ENCODE results near the gene CNTN5. TPM values are rescaled to one million over a fixed set of nuclear protein-coding genes. Genes with fewer than 3 reads are reported as not detected.

The CNTN5 gene
- total and polyA plus RNA-seq, 2 donors = 0.07 to 0.14 TPM

DNA sequence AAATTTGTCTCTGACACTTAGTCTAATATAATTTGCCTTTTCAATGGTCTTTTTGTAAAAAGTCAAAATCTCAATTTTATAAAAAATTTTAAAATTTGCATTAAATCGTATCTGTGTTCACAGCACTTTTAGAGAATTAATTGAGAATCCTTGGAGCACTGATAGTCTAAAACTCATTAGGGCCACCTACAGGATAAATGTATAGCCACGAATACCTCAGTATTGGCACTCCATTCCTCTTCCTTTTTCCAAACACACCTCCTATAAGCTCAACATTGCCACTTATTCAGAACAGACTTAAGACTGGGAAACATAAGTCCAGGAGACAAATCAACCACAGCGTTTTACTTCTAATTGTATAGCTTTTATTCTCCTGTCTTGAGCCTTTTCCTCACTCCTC, 890.4 kb downstream of the CNTN5 start:
- Histone ChIP-seq H3K9me3 (ENCODE audit: control insufficient read depth in 2 of 2, insufficient read depth in 1 of 2, low read length in 1 of 2) (no peaks in the 10 kb centered on the region), H3K4me1 (ENCODE audit: control insufficient read depth in 2 of 2, insufficient read depth in 2 of 2, low read length in 2 of 2) (no peaks in the 10 kb centered on the region), H3K4me3 (ENCODE audit: low read length in 2 of 2) (no peak overlapping the region), H3K27ac (ENCODE audit: low read depth in 1 of 2, low read length in 1 of 2) (no peak overlapping the region), H3K36me3 (ENCODE audit: control insufficient read depth in 2 of 2, insufficient read depth in 2 of 2, low read length in 1 of 2) (no peaks in the 10 kb centered on the region), H3K27me3 (ENCODE audit: control insufficient read depth in 2 of 2, insufficient read depth in 1 of 2, low read length in 1 of 2) (no peaks in the 10 kb centered on the region)
- WGBS = 41% methylated on average over 3 of the region's 3 CpGs
- DNase-seq (ENCODE audit: low read depth in 6 of 9, low spot score in 9 of 9) = no peak

- no peaks in the 10 kb centered on the region for H3K9me3 ChIP-seq (ENCODE audit: control insufficient read depth in 2 of 2, insufficient read depth in 1 of 2, low read length in 1 of 2)
- H3K27ac ChIP-seq (ENCODE audit: low read depth in 1 of 2, low read length in 1 of 2) = no peak overlapping the region
- DNase-seq (ENCODE audit: low read depth in 6 of 9, low spot score in 9 of 9) = no peak
- no peaks in the 10 kb centered on the region for H3K4me1 ChIP-seq (ENCODE audit: control insufficient read depth in 2 of 2, insufficient read depth in 2 of 2, low read length in 2 of 2)
- H3K4me3 ChIP-seq (ENCODE audit: low read length in 2 of 2) = no peak overlapping the region
- no peaks in the 10 kb centered on the region for H3K27me3 ChIP-seq (ENCODE audit: control insufficient read depth in 2 of 2, insufficient read depth in 1 of 2, low read length in 1 of 2)
- H3K36me3 ChIP-seq (ENCODE audit: control insufficient read depth in 2 of 2, insufficient read depth in 2 of 2, low read length in 1 of 2) = no peaks in the 10 kb centered on the region
- WGBS = 89% methylated on average over 4 of the region's 4 CpGs
Measured at GRCh38 chr11:99916078-99916477, 895.3 kb downstream of the CNTN5 start.

GRCh38 chr11:99918761-99919160, 898.0 kb downstream of the CNTN5 start:
- DNase-seq (ENCODE audit: low read depth in 6 of 9, low spot score in 9 of 9) = no peak
- Histone ChIP-seq H3K4me3 (ENCODE audit: low read length in 2 of 2) (no peak overlapping the region), H3K36me3 (ENCODE audit: control insufficient read depth in 2 of 2, insufficient read depth in 2 of 2, low read length in 1 of 2) (no peaks in the 10 kb centered on the region), H3K27ac (ENCODE audit: low read depth in 1 of 2, low read length in 1 of 2) (no peak overlapping the region), H3K9me3 (ENCODE audit: control insufficient read depth in 2 of 2, insufficient read depth in 1 of 2, low read length in 1 of 2) (no peaks in the 10 kb centered on the region), H3K27me3 (ENCODE audit: control insufficient read depth in 2 of 2, insufficient read depth in 1 of 2, low read length in 1 of 2) (no peaks in the 10 kb centered on the region), H3K4me1 (ENCODE audit: control insufficient read depth in 2 of 2, insufficient read depth in 2 of 2, low read length in 2 of 2) (no peaks in the 10 kb centered on the region)
- 95% methylated on average over 3 of the region's 3 CpGs for WGBS

- WGBS = 96% methylated on average over 3 of the region's 3 CpGs
- Histone ChIP-seq H3K4me3 (ENCODE audit: low read length in 2 of 2) (no peak overlapping the region), H3K27ac (ENCODE audit: low read depth in 1 of 2, low read length in 1 of 2) (no peak overlapping the region), H3K4me1 (ENCODE audit: control insufficient read depth in 2 of 2, insufficient read depth in 2 of 2, low read length in 2 of 2) (no peaks in the 10 kb centered on the region), H3K9me3 (ENCODE audit: control insufficient read depth in 2 of 2, insufficient read depth in 1 of 2, low read length in 1 of 2) (no peaks in the 10 kb centered on the region), H3K36me3 (ENCODE audit: control insufficient read depth in 2 of 2, insufficient read depth in 2 of 2, low read length in 1 of 2) (no peaks in the 10 kb centered on the region), H3K27me3 (ENCODE audit: control insufficient read depth in 2 of 2, insufficient read depth in 1 of 2, low read length in 1 of 2) (no peaks in the 10 kb centered on the region)
- no peak for DNase-seq (ENCODE audit: low read depth in 6 of 9, low spot score in 9 of 9)
Measured at GRCh38 chr11:99920956-99921355, 900.2 kb downstream of the CNTN5 start.

DNA sequence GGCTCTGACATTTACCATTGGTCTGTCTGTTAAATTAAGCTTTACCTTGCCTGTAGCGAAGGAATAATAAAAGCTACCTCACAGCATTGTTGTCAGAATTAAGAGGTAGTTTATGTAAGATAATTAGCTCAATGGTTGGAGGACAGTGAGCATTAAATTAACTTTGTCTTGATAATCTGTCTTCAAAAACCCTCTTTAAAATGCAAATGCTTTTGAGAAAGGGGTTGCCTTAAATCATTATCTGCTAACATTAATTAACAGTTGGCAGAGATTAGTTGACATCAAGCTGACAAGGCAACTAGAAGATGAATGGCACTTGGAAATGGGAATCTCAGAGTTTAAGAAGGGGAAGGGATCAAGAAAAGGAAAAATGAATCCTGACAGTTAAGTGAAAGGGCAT, 905.2 kb downstream of the CNTN5 start:
- H3K36me3 ChIP-seq (ENCODE audit: control insufficient read depth in 2 of 2, insufficient read depth in 2 of 2, low read length in 1 of 2) = no peaks in the 10 kb centered on the region
- 0% methylated on average over 1 of the region's 1 CpG for WGBS
- no peak for DNase-seq (ENCODE audit: low read depth in 6 of 9, low spot score in 9 of 9)
- H3K27ac ChIP-seq (ENCODE audit: low read depth in 1 of 2, low read length in 1 of 2) = no peak overlapping the region
- peaks cover 0 to 7% of the 10 kb centered on the region in 2 donors for H3K9me3 ChIP-seq (ENCODE audit: control insufficient read depth in 2 of 2, insufficient read depth in 1 of 2, low read length in 1 of 2)
- H3K27me3 ChIP-seq (ENCODE audit: control insufficient read depth in 2 of 2, insufficient read depth in 1 of 2, low read length in 1 of 2) = no peaks in the 10 kb centered on the region
- H3K4me3 ChIP-seq (ENCODE audit: low read length in 2 of 2) = no peak overlapping the region
- H3K4me1 ChIP-seq (ENCODE audit: control insufficient read depth in 2 of 2, insufficient read depth in 2 of 2, low read length in 2 of 2) = no peaks in the 10 kb centered on the region

- Histone ChIP-seq H3K9me3 (ENCODE audit: control insufficient read depth in 2 of 2, insufficient read depth in 1 of 2, low read length in 1 of 2) (peaks cover 0 to 7% of the 10 kb centered on the region in 2 donors), H3K4me1 (ENCODE audit: control insufficient read depth in 2 of 2, insufficient read depth in 2 of 2, low read length in 2 of 2) (no peaks in the 10 kb centered on the region), H3K27me3 (ENCODE audit: control insufficient read depth in 2 of 2, insufficient read depth in 1 of 2, low read length in 1 of 2) (no peaks in the 10 kb centered on the region), H3K4me3 (ENCODE audit: low read length in 2 of 2) (no peak overlapping the region), H3K36me3 (ENCODE audit: control insufficient read depth in 2 of 2, insufficient read depth in 2 of 2, low read length in 1 of 2) (no peaks in the 10 kb centered on the region), H3K27ac (ENCODE audit: low read depth in 1 of 2, low read length in 1 of 2) (no peak overlapping the region)
- DNase-seq (ENCODE audit: low read depth in 6 of 9, low spot score in 9 of 9) = no peak
- WGBS = 90% methylated on average over 2 of the region's 2 CpGs
Measured at GRCh38 chr11:99932684-99933083, 911.9 kb downstream of the CNTN5 start.

GRCh38 chr11:99934008-99934407, 913.3 kb downstream of the CNTN5 start:
- DNase-seq (ENCODE audit: low read depth in 6 of 9, low spot score in 9 of 9) = no peak
- Histone ChIP-seq H3K36me3 (ENCODE audit: control insufficient read depth in 2 of 2, insufficient read depth in 2 of 2, low read length in 1 of 2) (no peaks in the 10 kb centered on the region), H3K27me3 (ENCODE audit: control insufficient read depth in 2 of 2, insufficient read depth in 1 of 2, low read length in 1 of 2) (no peaks in the 10 kb centered on the region), H3K27ac (ENCODE audit: low read depth in 1 of 2, low read length in 1 of 2) (no peak overlapping the region), H3K9me3 (ENCODE audit: control insufficient read depth in 2 of 2, insufficient read depth in 1 of 2, low read length in 1 of 2) (no peaks in the 10 kb centered on the region), H3K4me1 (ENCODE audit: control insufficient read depth in 2 of 2, insufficient read depth in 2 of 2, low read length in 2 of 2) (no peaks in the 10 kb centered on the region), H3K4me3 (ENCODE audit: low read length in 2 of 2) (no peak overlapping the region)

DNA sequence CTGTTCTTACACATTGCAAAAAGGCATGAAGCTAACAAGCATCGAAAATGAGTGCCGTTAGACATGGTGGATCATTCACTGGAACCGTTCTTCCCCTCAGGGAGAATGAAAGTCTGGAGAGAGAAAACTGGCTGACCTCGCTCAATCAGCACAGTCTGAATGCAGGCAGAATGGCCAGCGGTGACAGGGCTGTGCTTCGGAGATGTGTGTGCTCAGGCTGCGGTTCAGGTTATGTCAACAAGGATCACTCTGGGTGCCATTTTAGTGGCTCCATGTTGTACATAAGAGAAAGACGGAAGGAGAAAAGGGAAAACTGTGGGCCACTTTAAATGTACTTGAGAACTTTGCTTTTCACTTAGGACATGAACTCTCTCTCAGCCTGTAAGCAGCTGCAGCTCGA, 916.6 kb downstream of the CNTN5 start:
- no peak overlapping the region for H3K27ac ChIP-seq (ENCODE audit: low read depth in 1 of 2, low read length in 1 of 2)
- no peak overlapping the region for H3K4me3 ChIP-seq (ENCODE audit: low read length in 2 of 2)
- 91% methylated on average over 9 of the region's 9 CpGs for WGBS
- H3K4me1 ChIP-seq (ENCODE audit: control insufficient read depth in 2 of 2, insufficient read depth in 2 of 2, low read length in 2 of 2) = no peaks in the 10 kb centered on the region
- no peaks in the 10 kb centered on the region for H3K27me3 ChIP-seq (ENCODE audit: control insufficient read depth in 2 of 2, insufficient read depth in 1 of 2, low read length in 1 of 2)
- DNase-seq (ENCODE audit: low read depth in 6 of 9, low spot score in 9 of 9) = no peak
- H3K9me3 ChIP-seq (ENCODE audit: control insufficient read depth in 2 of 2, insufficient read depth in 1 of 2, low read length in 1 of 2) = no peaks in the 10 kb centered on the region
- H3K36me3 ChIP-seq (ENCODE audit: control insufficient read depth in 2 of 2, insufficient read depth in 2 of 2, low read length in 1 of 2) = no peaks in the 10 kb centered on the region

DNA sequence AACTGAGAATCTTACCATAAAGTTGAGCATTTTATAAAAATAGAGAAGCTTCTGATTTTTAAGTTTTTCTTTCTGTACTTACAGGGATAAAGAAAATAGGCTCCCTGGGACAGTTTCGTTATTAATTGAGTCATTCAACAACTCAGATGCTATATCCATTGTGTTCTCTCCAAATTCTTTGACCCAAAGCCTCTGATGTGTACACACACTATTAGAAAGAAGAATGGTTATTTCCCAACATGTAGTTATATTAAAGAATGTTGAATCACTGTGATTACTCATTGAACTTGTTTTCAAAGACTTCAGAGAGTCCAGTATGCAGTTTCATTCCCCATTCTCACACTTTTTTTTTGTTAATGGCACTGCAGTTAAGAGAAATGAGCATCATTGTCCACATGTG, 932.1 kb downstream of the CNTN5 start:
- Histone ChIP-seq H3K4me1 (ENCODE audit: control insufficient read depth in 2 of 2, insufficient read depth in 2 of 2, low read length in 2 of 2) (no peaks in the 10 kb centered on the region), H3K4me3 (ENCODE audit: low read length in 2 of 2) (no peak overlapping the region), H3K36me3 (ENCODE audit: control insufficient read depth in 2 of 2, insufficient read depth in 2 of 2, low read length in 1 of 2) (no peaks in the 10 kb centered on the region), H3K27me3 (ENCODE audit: control insufficient read depth in 2 of 2, insufficient read depth in 1 of 2, low read length in 1 of 2) (no peaks in the 10 kb centered on the region), H3K27ac (ENCODE audit: low read depth in 1 of 2, low read length in 1 of 2) (no peak overlapping the region), H3K9me3 (ENCODE audit: control insufficient read depth in 2 of 2, insufficient read depth in 1 of 2, low read length in 1 of 2) (no peaks in the 10 kb centered on the region)
- WGBS = 85% methylated on average over 1 of the region's 1 CpG
- DNase-seq (ENCODE audit: low read depth in 6 of 9, low spot score in 9 of 9) = no peak

DNA sequence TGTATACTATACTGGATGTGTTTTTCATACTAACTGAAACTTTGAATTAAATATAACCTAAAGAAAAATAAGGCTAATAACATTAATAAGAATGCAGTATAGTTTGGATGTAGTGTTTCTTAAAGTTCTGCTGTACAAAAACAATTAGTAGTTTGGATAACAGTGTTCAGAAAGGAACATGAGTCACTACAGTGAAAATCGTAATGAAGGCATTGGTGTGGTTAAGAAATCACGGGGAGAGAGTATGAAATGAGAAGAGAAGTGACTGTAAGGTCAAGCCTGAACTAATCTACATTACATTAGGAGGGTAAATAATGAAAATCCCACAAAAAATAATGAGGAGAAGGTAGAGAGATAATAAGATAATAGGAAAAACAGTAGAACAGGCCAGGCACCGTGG, 939.8 kb downstream of the CNTN5 start:
- no peak for DNase-seq (ENCODE audit: low read depth in 6 of 9, low spot score in 9 of 9)
- no peak overlapping the region for H3K4me3 ChIP-seq (ENCODE audit: low read length in 2 of 2)
- no peaks in the 10 kb centered on the region for H3K36me3 ChIP-seq (ENCODE audit: control insufficient read depth in 2 of 2, insufficient read depth in 2 of 2, low read length in 1 of 2)
- WGBS = 85% methylated on average over 3 of the region's 3 CpGs
- H3K4me1 ChIP-seq (ENCODE audit: control insufficient read depth in 2 of 2, insufficient read depth in 2 of 2, low read length in 2 of 2) = no peaks in the 10 kb centered on the region
- H3K27ac ChIP-seq (ENCODE audit: low read depth in 1 of 2, low read length in 1 of 2) = no peak overlapping the region
- no peaks in the 10 kb centered on the region for H3K27me3 ChIP-seq (ENCODE audit: control insufficient read depth in 2 of 2, insufficient read depth in 1 of 2, low read length in 1 of 2)
- H3K9me3 ChIP-seq (ENCODE audit: control insufficient read depth in 2 of 2, insufficient read depth in 1 of 2, low read length in 1 of 2) = no peaks in the 10 kb centered on the region

Measured in thymus (tissue), 11 donors.